ENCODE results near the gene ANKRD16.

ANKRD16 gene

GRCh38 chr10:5932345-5932744 is 42.7 kb upstream of the ANKRD16 start:
- H3K4me1 ChIP-seq (ENCODE audit: control insufficient read depth in 1 of 2, insufficient read depth in 1 of 2, low read depth in 1 of 2, low read length in 1 of 2): no peaks in the 10 kb centered on the region
- no peak overlapping the region for H3K4me3 ChIP-seq (ENCODE audit: low read depth in 1 of 2, low read length in 1 of 2)
- no peak overlapping the region for H3K27ac ChIP-seq
- H3K9me3 ChIP-seq: no peaks in the 10 kb centered on the region
- H3K27me3 ChIP-seq: no peaks in the 10 kb centered on the region
- H3K36me3 ChIP-seq: peaks cover 89% of the 10 kb centered on the region
- TF ChIP-seq CTCF (IDR thresholded peaks at IDR 0.05): no peak

GRCh38 chr10:5930272-5930671 is 40.6 kb upstream of the ANKRD16 start:
- Histone ChIP-seq H3K9me3 (no peaks in the 10 kb centered on the region), H3K4me1 (ENCODE audit: control insufficient read depth in 1 of 2, insufficient read depth in 1 of 2, low read depth in 1 of 2, low read length in 1 of 2) (no peaks in the 10 kb centered on the region), H3K27ac (no peak overlapping the region), H3K4me3 (ENCODE audit: low read depth in 1 of 2, low read length in 1 of 2) (no peak overlapping the region), H3K27me3 (no peaks in the 10 kb centered on the region), H3K36me3 (peaks cover 89% of the 10 kb centered on the region)
- no peak for TF ChIP-seq CTCF (IDR thresholded peaks at IDR 0.05)

GRCh38 chr10:5929442-5929841 is 39.7 kb upstream of the ANKRD16 start:
- H3K27ac ChIP-seq: no peak overlapping the region
- no peaks in the 10 kb centered on the region for H3K27me3 ChIP-seq
- no peak for TF ChIP-seq CTCF (IDR thresholded peaks at IDR 0.05)
- no peaks in the 10 kb centered on the region for H3K4me1 ChIP-seq (ENCODE audit: control insufficient read depth in 1 of 2, insufficient read depth in 1 of 2, low read depth in 1 of 2, low read length in 1 of 2)
- H3K9me3 ChIP-seq: no peaks in the 10 kb centered on the region
- H3K4me3 ChIP-seq (ENCODE audit: low read depth in 1 of 2, low read length in 1 of 2): no peak overlapping the region
- peaks cover 89% of the 10 kb centered on the region for H3K36me3 ChIP-seq

- Histone ChIP-seq H3K27ac (no peak overlapping the region), H3K27me3 (no peaks in the 10 kb centered on the region), H3K36me3 (peaks cover 99% of the 10 kb centered on the region), H3K4me1 (ENCODE audit: control insufficient read depth in 1 of 2, insufficient read depth in 1 of 2, low read depth in 1 of 2, low read length in 1 of 2) (no peaks in the 10 kb centered on the region), H3K9me3 (no peaks in the 10 kb centered on the region), H3K4me3 (ENCODE audit: low read depth in 1 of 2, low read length in 1 of 2) (no peak overlapping the region)
- no peak for TF ChIP-seq CTCF (IDR thresholded peaks at IDR 0.05)
Measured at GRCh38 chr10:5927306-5927705, 37.6 kb upstream of the ANKRD16 start.

- Histone ChIP-seq H3K9me3 (no peaks in the 10 kb centered on the region), H3K27ac (no peak overlapping the region), H3K4me3 (ENCODE audit: low read depth in 1 of 2, low read length in 1 of 2) (no peak overlapping the region), H3K4me1 (ENCODE audit: control insufficient read depth in 1 of 2, insufficient read depth in 1 of 2, low read depth in 1 of 2, low read length in 1 of 2) (no peaks in the 10 kb centered on the region), H3K27me3 (no peaks in the 10 kb centered on the region), H3K36me3 (peaks cover 100% of the 10 kb centered on the region)
- TF ChIP-seq CTCF (IDR thresholded peaks at IDR 0.05): no peak
Measured at GRCh38 chr10:5924889-5925288, 35.2 kb upstream of the ANKRD16 start.

- H3K4me1 ChIP-seq (ENCODE audit: control insufficient read depth in 1 of 2, insufficient read depth in 1 of 2, low read depth in 1 of 2, low read length in 1 of 2): no peaks in the 10 kb centered on the region
- TF ChIP-seq CTCF (IDR thresholded peaks at IDR 0.05): no peak
- no peak overlapping the region for H3K4me3 ChIP-seq (ENCODE audit: low read depth in 1 of 2, low read length in 1 of 2)
- H3K36me3 ChIP-seq: peaks cover 100% of the 10 kb centered on the region
- no peaks in the 10 kb centered on the region for H3K27me3 ChIP-seq
- no peaks in the 10 kb centered on the region for H3K9me3 ChIP-seq
- H3K27ac ChIP-seq: no peak overlapping the region
Measured at GRCh38 chr10:5921746-5922145, 32.1 kb upstream of the ANKRD16 start.
